Fibroblast of lung (primary cell): ENCODE measurements around the gene TBX3.

Experiments used
- EZH2 ChIP-seq: IDR thresholded peaks from 2 replicates; pipeline ENCODE4 v1.5.1; 2012; ENCODE audit warnings: low read length, control low read depth, mild to moderate bottlenecking; ENCODE audit errors: missing control alignments
- TF ChIP-seq, protein P1 (sequence below), 2 donors: IDR thresholded peaks in 1 of 2; conservative IDR thresholded peaks in 1 of 2; 1 replicate in 1 of 2; 2 replicates in 1 of 2; pipeline ENCODE4 v1.5.1; 2011 to 2012; ENCODE audit warnings: low read length in 2 of 2, control low read depth in 1 of 2, inconsistent platforms in 1 of 2, low read depth in 1 of 2, mild to moderate bottlenecking in 1 of 2

- TF ChIP-seq, protein P1, sequence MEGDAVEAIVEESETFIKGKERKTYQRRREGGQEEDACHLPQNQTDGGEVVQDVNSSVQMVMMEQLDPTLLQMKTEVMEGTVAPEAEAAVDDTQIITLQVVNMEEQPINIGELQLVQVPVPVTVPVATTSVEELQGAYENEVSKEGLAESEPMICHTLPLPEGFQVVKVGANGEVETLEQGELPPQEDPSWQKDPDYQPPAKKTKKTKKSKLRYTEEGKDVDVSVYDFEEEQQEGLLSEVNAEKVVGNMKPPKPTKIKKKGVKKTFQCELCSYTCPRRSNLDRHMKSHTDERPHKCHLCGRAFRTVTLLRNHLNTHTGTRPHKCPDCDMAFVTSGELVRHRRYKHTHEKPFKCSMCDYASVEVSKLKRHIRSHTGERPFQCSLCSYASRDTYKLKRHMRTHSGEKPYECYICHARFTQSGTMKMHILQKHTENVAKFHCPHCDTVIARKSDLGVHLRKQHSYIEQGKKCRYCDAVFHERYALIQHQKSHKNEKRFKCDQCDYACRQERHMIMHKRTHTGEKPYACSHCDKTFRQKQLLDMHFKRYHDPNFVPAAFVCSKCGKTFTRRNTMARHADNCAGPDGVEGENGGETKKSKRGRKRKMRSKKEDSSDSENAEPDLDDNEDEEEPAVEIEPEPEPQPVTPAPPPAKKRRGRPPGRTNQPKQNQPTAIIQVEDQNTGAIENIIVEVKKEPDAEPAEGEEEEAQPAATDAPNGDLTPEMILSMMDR (conservative IDR thresholded peaks at IDR 0.05 in 1 of 2, IDR thresholded peaks at IDR 0.05 in 1 of 2; ENCODE audit: low read depth in 1 of 2, low read length in 2 of 2): no peak
- TF ChIP-seq EZH2: no peak
Measured at GRCh38 chr12:114732426-114733030, 48.6 kb upstream of the TBX3 start.
